Cerebellar cortex (tissue), 1 donor: ENCODE results near the gene WWC1.

Experiments
- DNase-seq: peaks from one replicate; pipeline ENCODE4 v3.0.0-alpha.2; 2015; ENCODE audit warnings: low spot score

WWC1 gene

DNA sequence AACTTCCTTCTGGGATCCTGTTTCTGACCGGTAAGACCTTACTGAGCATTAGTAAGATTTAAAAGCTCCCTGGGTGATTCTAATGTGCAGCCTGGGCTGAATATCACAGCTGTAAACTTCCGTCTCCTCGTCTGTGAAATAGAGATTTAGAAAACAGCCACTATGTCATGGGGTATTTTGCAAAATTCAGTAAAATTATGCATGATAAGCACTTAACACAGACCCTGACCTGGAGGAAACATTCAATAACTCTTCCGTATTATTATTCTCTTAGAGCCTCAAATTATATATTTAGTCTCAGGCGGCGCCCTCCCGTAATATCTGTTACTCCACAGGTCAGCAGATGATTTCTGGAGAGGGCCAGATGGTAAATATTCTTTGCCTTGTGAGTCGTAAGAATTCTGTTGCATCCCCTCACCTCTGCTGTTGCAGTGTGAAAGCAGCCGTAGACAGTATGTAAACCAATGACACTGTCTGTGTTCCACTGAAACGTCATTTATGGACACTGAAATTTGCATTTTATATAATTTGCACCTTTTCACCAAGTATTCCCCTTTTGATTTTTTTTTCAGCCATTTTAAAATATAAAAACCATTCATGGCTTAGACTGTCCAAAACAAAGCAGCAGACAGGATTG, 155.7 kb downstream of the WWC1 start:
- DNase-seq: no peak

DNA sequence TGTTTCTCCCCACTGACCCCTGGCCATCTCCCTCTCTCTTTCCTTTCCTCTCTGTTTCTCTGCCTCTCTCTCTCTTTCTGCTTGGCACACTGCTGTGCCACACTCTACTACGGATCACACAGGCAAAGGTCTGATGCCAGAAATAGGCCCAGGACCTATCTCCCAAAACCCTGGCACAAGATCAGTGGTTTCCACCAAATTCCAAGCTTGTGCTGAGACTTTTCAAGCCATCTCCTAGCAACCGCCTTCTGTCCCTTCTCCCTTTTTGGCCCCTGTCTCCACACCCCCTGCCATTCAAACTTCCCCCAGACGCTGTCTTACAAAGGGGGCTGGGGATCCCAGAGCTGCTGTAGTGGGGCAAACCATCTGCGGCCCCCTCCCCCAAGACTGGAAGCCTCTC, 156.4 kb downstream of the WWC1 start:
- DNase-seq: no peak

DNA sequence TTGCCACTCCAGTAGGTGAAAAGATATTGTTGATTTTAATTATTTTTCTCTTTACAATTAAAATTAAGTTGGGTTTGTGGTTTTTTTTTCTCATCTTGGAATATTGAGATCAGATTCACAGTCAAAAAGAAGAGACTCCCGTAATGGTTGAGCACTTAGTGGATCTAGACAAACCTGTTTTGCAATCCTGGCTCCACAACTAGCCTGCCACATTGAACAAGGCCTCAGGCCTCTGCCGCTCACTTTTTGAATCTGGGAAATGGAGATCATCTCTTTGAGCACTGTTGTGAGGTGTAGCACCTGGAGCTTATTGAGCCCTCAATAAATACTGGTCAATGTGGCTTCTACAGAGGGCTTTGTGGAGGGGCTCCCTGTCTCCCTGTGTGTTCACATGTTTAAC, 157.7 kb downstream of the WWC1 start:
- DNase-seq: no peak

DNA sequence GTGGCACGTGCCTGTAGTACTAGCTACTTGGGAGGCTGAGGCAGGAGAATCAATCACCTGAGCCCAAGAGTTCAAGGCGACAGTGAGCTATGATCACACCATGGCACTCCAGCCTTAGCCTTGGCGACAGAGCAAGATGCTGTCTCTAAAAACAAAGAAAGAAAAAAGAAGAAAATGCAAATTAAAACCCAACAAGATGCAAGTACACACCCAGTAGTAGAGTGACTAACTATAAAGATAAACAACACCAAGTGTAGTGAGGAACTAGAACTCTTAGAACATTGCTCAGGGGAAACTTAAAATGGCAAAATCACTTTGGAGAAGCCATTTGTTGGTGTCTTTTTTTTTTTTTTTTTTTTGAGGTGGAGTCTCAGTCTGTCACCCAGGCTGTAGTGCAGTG, 160.1 kb downstream of the WWC1 start:
- DNase-seq: no peak

DNA sequence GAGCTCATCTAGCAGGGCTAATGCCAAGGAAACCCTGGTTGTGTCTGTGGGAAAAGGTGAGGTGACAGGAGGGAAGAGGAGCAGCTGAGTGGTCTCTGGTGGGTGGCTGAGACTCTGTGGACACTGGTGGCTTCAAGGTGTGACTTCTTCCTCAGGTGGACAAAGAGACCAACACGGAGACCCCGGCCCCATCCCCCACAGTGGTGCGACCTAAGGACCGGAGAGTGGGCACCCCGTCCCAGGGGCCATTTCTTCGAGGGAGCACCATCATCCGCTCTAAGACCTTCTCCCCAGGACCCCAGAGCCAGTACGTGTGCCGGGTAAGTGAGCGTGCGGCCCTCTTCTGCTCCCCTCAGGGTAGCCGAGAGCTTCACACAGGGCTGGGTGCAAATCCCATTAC, 163.8 kb downstream of the WWC1 start:
- no peak for DNase-seq

DNA sequence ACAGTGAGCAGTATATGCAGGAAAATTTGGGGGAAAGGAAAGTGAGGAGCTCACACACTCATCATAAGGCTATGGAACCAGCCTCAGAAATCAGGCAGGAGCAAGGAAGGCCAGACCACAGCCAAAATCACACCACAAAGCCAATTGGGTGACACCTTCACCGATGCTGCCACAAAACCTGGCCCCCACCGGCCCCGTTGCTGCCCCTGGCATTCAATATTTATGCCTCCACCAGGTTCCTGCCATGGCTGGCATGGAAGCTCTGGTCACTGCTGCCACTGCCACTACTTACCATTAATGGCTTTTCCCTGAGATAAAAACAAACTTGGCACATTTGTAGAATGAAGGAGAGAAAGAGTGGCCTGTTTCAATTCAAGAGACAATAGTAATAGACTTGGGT, 166.1 kb downstream of the WWC1 start:
- DNase-seq: no peak

DNA sequence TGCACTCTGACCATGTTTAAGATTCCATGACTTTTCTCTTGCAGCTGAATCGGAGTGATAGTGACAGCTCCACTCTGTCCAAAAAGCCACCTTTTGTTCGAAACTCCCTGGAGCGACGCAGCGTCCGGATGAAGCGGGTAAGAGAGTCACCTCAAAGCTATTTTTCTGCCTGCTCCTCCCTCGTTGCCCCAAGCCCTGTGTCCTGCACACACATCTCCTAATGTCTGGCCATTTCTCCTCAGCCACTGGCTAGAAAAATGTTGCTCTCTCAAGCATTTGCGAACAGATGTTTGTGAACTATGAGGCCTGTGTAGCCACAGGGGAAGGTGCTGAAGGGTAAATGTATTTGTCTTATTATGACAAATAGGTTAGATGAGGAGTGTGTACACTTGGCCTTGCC, 169.2 kb downstream of the WWC1 start:
- DNase-seq: no peak

DNA sequence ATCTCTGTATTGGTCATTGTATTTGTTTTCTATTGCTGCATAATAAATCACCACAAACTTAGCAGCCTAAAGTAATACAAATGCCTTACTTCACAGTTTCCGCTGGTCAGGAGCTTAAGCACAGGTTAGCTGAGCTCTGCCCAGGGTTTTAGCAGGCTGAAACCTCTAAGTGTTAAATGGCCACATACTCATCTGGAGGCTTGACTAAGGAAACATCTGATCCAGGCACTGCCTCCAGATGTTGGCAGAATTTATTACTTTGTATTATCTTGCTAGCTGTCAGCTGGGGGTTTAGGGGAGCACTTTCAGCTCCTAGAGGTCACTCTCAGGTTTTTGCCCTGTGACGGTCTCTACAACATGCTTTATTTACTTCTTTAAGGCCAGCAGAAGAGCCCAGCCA, 171.6 kb downstream of the WWC1 start:
- no peak for DNase-seq

DNA sequence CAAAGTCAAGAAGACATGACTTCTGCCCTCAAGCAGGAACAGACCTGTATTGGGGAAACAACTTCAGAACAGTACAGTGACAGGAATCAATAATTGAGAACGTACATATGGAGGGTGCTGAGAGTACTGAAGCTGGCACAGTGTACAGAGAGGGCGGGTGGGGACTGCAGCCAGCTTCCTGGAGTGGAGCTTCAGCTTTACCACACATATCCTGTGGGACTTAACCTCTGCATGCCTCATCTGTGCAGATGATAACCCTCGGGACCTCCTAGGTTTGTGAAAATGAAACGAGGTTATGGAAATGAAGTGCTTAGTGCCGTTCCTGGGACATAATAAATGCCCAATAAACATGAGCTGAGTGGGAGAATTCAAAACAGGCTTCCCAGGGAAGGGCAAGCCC, 172.8 kb downstream of the WWC1 start:
- DNase-seq: no peak

DNA sequence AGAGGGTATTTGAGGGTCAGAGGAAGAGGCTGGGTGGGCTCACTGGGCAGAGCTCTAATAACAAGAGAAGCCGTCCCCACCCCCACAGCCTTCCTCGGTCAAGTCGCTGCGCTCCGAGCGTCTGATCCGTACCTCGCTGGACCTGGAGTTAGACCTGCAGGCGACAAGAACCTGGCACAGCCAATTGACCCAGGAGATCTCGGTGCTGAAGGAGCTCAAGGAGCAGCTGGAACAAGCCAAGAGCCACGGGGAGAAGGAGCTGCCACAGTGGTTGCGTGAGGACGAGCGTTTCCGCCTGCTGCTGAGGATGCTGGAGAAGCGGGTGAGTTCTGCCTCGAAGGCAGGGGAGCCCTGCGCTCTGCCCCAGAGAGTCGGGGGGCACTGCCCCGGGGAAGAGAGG, 173.2 kb downstream of the WWC1 start:
- no peak for DNase-seq

DNA sequence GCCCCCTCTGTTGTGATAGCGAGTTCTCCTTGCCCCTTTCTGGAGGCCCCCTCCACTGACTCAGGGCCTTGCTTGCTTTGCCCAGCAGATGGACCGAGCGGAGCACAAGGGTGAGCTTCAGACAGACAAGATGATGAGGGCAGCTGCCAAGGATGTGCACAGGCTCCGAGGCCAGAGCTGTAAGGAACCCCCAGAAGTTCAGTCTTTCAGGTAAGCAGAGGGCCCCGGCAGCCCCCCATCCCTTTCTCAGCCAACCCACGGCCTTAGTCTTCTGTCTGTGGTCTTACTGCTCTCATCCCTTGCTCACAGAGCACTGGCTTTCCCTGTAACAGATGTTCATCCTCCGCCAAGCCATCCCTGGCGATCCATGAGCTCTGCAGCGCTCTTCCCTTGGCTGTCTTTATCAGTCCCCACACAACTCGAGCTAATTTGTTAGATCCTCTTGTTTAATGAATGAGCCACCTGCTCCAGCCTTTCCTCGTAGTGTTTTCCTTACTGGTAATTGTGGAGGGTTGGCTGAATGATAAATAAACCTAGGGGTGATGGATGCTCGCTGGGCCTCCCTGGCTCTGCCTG, 176.4 kb downstream of the WWC1 start:
- DNase-seq: no peak

DNA sequence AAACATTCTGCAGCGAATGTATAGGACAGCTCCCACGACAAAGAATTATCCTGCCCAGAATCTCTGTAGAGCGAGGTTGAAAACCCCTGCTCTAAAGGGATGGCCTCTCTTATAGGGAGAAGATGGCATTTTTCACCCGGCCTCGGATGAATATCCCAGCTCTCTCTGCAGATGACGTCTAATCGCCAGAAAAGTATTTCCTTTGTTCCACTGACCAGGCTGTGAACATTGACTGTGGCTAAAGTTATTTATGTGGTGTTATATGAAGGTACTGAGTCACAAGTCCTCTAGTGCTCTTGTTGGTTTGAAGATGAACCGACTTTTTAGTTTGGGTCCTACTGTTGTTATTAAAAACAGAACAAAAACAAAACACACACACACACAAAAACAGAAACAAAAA, 177.4 kb downstream of the WWC1 start:
- DNase-seq: no peak

DNA sequence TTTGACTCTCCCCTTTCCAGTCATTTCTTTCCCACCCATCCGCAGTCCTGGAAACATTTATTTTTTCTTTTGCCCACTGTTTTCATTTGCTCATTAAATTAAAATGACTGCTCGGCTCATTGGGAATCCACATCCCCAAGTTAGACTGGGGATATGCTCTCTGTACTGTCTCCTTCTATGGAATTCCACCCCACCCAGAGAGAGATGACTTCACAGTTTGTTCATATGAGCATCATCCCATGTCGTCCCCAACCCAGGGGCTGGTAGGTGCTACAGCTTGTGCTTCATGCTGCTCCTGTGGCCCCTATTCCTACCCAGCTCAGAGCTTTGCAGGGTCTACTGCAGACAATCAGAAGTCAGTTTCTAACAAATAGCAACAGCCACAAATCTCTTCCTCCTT, 178.4 kb downstream of the WWC1 start:
- no peak for DNase-seq

DNA sequence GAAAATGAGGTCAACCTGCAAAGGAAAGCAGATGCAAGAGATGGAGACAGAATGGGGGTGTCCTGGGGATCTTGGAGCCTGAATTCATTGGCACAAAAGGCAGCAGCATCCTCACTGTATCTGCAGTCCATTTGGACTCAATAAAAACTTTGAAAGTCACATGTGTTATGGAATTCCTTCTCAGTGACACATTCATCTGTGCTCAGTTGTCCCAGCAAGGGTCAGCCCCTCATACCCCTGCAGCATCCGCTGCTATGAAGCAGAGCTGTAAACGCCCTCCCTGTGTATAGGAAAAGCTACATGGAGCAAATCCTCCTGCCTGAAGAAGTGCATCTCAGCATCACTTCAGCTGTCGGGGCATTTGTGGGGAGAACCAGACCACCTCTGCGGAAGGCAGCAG, 180.3 kb downstream of the WWC1 start:
- no peak for DNase-seq

DNA sequence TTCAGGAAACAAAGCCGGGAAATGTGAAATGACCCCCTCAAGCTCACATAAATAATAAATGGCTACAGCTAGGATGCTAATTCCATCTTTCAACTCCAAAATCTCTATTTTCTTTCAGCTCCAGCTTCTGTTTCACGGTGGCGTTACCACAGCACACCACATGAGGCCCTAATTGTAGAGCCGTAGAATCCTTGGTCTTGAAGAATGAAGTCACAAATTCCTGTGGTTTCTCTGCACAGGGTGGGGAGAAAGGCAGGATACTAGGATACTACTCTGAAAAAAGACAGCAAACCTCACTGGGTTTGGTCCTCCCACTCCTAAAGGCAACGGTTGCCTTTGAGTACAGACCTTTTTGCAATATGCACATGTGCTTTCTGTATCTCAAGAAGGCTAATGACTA, 180.9 kb downstream of the WWC1 start:
- DNase-seq: no peak

DNA sequence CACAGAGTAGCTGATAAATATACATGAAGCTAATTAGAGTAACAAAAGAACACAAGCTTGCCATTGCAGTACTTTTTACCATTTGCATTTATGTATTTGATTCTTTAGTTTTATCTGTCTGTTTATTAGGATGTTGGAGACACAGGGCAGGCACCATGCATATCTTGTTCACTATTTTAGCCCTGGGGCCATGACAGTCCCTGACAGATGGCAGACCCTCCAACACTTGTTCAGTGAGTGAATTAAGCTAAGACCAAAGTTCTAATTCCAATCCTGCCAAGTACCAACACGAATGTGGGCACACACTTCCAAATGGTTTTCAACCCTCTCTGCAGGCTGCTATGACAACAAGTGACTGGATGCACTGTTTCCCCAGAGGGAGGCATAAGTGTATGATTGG, 182.9 kb downstream of the WWC1 start:
- DNase-seq: no peak

DNA sequence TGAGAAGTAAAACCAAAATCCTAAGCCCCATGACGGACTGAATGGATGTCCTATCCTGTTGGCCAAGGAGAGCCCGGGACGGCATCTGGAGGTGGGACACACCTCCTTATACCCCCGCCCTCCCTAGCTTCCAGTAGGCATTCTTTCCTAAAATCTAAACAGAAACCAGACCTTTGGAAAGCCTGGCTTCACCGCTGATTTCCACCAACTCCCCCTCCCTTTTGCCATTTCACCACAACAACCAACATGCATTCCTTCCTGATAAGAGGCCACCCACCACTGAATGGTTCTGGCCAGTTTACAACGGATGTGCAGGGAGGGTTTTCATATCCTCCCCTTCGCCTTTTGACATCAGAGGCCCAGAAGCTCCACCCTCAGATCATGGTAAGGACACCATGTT, 185.6 kb downstream of the WWC1 start:
- no peak for DNase-seq

DNA sequence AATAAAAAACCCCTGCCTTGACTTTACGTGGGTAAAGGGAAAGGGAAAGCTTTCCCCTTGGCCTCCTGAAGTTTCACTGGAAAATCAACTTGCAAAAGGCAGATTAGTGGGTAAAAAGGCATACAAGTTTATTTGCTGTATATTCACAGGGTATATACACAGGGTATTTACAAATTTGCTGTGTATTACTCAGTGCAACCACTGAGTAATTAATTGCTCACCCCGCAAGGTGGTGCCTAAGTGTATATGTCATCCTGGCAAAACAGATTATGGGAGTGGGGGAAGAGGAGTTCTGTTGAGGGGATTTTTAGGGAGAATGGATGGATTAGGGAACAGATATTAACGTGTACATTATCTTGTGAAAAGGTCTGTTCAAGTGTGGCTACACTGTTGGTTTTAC, 187.7 kb downstream of the WWC1 start:
- DNase-seq: no peak

DNA sequence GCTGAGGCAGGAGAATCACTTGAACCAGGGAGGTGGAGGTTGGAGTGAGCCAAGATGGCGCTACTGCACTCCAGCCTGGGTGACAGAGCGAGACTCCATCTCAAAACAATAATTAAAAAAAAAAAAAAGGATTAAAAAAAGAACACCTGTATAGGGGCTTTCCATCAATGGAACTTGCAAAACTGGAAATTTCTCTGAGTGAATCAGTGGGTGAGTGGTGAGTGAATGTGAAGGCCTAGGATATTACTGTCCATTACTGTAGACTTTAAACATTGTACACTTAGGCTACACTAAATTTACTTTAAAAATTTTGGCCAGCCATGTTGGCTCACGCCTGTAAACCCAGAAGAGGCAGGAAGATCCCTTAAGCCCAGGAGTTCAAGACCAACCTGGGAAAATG, 189.2 kb downstream of the WWC1 start:
- DNase-seq: no peak

DNA sequence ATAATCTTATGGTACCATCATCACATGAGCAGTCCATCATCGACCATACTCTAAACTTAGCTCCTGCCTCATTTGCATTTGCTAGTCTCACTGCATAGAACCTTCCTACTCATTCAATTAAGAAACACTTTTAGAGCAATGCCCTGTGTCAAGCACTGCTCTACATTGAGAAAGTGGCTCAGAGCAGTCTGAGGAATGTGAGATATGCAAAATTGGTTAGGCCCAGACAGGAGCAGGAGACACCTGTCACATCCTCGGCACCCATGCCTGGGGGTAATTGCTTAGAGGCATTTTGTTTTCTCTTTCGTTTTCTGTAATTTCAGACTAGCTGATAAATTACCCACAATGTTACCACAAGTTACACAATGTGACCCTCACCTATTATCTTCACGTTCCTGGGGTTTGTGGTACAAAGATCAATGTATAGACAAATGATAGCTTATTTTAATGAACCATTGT, 189.9 kb downstream of the WWC1 start:
- DNase-seq: no peak

DNA sequence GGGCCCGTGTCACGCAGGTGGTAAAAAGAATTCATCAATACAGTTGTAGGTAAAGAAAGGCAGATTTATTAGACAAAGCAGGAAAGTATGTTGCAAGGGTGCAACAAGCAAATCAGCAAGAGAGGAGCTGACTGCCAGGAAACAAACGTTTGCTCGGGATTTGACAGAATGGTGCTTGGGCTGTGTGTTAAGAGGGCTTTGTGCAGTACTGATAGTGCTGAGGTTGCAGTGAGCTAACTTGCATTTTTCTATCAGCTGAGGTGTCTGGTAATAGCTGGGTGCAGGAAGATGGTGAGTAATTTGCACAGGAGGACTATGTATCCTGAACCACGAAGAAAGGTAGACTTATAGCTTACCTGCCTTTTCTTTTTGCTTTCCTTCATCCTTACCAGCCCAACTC, 190.9 kb downstream of the WWC1 start:
- no peak for DNase-seq

DNA sequence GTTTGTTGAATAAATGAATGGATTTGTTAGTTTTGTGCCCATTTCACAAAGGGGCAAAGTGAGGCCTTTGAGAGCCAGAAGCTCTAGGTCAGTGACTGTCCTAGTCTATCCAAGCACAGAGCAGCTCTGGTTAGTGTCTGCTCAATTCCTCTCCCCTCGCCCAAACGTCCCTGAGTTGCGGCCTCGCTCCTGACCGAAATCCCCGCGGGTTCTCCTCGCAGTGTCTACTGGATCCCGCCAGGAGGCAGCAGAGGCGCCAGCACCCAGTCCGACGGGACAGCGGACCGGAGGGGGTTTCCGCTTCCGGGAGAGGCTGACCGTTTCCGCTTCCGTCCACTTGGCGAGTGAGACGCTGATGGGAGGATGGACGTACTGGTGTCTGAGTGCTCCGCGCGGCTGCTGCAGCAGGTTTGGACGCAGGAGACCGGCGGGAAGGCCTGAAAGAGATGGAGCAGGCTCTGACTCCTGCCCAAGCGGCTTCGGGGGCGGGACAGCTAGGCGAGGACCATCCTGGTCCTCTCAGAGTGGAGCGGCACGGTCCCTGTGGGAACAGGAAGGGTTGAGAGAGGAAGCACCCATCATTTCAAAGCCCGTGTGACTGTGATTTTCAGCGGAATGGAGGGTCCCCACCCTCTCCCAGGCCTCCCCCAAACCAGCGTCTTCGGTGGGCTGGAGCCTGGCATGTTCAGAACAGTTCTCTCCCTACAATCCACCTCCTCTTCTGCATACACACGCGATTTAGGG, 194.9 kb downstream of the WWC1 start, which contains the start of gene RARS1:
Gene RARS1, plus strand, starts transcription at position 336 of the 744 bp plus-strand sequence. Its CDS starts 28 bp downstream, at position 364.
- DNase-seq: peak; percentile 94

DNA sequence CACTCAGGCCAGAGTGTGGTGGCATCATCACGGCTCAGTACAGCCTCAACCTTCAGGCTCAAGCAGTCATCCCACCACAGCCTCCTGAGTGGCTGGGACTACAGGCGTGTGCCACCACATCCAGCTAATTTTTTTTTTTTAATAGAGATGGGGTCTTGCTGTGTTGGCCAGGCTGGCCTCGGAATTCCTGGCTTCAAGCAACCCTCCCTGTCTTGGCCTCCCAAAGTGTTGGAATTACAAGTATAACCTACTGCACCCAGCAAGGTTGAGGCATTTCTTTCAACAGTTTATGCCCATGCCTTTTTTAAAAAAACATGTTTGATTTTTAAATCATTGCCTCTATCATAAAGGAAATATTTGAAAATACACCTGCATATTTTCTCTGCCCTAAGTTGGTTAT, 197.6 kb downstream of the WWC1 start:
- no peak for DNase-seq
